Measurements from ENCODE around the gene FAM98C.
"Not testable (repeated sequence)": the region's sequence is repeated elsewhere in the genome, so short reads cannot be mapped to it uniquely, and the experiment has no call there.

The FAM98C gene

DNA sequence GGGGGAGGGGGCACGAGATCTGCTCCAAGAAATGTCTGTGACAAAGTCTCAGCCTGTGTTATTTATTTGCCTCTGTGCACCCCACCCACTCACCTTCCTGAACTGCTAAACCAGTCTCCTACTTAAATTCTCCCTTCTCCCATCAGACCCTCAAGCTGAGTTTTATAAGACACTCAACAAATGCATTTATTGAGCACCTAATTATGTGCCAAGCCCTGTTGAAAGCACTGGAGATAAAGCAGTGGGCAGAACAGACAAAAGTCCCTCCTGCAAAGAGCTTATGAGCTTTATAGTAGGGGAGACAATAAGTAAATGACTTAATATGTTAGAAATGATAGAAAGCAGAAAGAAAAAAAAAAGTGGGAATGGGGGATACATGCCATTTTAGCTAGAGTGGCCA is 3.4 kb upstream of the FAM98C start:
- no peak for DNase-seq

DNA sequence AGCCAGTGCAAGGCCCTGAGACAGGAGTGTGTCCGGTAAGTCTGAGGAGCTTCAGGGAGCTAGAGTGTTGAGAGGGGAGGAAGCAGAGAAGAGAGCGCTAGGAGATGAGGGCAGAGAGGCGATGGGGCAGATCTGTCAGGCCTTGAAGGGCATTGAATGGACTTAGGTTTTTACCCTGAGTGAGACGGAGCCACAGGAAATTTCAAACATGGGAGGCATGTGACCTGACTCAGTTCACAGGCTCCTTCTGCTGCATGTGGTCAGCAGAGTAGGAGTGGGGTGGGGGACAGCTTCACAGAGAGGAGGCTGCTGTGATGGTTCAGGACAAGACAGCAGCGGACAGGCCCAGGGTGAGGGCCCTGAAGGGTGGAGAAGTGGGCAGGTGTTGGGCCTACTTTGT is 2.5 kb upstream of the FAM98C start:
- DNase-seq: no peak

DNA sequence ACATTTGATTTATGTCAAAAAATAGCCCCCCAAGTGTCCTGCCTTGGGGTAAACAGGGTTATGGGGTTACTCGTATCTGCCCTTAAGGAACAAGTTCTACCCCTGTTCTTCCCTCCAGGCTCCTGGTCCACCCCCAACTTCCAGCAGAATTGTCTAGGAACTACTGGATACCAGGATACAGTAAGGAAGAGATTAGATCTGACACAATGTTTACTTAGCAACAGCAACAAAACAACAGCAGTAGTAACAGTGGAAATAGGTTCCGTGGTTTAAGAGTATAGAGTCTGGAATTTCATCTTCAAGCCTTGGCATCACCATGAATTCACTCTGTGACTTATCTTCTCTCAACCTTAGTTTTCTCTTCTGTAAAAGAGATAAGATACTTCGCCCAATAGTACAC is 1.7 kb upstream of the FAM98C start:
- no peak for DNase-seq

DNA sequence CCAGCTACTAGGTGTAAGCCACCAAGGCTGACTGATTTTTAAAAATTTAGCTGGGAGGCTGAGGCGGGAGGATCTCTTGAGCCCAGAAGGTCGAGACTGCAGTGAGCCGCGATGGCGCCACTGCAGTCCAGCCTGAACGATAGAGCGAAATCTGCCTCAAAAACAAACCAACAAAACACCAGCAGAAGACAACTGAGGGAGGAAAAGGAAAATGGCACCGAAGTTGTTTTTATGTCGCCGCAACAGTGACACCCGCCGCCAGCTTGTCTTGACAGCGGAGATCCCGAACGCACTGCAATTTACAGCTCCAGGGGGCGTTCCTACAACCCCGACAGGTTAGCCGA is 298 bp upstream of the FAM98C start:
- no peak for DNase-seq

DNA sequence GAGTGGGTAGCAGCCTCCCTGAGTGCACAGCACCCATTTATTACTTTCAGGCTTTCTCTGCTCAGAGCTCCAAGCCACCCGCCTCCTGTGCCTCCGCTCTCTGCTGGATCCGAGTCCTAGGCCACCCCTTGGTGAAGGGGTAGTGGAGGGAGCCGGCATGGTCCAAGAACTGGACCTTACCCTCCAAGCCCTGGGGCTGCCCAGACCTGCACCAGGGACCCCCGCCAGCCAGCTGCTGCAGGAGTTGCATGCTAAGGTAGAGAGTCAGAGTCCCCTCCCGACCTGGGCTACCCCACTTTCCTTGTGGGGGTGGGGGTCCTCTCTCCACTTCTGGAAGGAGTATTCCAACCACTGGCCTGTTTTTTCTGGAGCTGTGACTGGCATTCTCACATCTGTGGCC is 2.0 kb downstream of the FAM98C start:
- no peak for DNase-seq

DNA sequence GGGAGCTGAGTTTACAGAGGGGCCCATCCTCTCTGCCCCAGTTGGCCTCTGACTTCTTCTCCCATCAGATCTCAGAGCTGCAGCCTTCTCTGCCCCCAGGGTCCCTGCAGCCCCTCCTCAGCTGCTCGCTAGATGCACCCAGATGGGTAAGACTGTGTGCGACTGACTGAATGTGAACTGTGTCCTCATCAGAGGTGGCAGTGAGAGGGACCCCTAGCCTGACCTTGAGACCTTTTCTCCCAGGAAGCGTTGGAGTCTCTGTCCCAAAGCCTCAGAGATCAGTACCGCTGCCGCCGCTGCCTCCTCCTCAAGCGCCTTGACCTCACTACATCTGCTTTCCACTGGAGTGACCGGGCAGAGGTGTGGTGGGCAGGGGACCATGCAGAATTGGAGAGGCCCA is 2.4 kb downstream of the FAM98C start:
- no peak for DNase-seq

DNA sequence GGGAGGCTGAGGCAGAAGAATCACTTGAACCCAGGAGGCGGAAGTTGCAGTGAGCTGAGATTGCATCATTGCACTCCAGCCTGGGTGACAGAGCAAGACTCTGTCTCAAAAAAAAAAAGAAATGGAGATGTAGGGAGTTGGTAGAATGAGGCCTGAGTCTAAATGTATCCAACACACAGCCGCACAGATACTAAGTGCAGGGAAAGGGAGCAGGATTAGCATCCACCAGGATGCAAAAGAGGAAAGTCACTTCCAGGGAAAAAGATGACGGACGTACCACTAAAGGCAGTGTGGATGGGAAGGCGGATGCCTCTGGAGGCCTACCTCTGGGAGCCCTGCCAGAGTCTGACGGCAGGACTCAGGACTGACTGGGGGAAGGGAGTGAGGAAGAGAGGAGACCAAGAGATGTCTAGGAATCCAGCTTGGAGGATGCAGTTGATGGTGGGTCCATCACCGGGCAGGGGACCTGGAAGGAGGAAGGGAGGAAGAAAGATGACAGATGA is 6.8 kb downstream of the FAM98C start:
- DNase-seq: no peak

DNA sequence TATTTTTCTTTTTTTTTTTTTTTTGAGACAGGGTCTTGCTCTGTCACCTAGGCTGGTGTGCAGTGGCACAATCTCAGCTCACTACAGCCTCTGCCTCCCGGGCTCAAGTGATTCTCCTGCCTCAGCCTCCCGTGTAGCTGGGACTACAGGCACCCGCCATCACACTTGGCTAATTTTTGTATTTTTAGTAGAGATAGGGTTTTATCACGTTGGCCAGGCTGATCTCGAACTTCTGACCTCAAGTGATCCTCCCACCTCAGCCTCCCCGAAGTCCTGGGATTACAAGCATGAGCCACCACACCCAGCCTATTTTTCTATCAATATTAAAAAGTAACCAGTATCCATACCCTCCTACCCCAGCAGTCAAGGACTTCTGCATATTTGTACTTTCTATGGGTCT is 7.5 kb downstream of the FAM98C start:
- DNase-seq: not testable (repeated sequence)

DNA sequence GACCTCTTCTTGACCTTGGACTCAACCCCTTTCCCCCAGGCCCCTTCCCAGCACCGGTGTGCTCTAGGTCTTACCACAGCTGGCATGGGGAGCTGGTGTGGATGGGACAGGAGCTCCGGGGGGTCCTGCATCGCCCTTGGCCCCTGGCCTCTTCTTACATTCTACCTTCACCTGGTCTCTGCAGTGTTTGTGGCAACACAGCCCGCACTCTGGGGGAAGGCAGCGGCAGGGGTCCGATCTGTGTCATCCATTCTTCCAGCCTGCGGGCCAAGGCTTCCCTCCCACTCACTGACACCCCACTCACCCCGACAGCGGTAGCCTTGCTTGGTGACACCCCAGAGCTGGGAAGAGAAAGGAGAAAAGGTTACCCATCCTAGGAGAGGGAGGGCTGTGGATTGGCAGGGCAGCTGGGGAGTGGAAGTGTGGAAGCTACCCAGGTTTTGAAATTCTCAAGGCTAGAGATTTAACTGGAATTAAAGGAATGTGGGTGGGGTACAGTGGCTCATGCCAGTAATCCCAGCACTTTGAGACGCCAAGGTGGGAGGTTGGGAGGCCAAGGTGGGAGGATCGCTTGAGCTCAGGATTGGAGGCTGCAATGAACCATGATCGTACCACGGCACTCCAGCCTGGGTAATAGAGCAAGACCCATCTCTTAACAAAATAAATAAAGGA is 8.3 kb downstream of the FAM98C start:
- DNase-seq: no peak

DNA sequence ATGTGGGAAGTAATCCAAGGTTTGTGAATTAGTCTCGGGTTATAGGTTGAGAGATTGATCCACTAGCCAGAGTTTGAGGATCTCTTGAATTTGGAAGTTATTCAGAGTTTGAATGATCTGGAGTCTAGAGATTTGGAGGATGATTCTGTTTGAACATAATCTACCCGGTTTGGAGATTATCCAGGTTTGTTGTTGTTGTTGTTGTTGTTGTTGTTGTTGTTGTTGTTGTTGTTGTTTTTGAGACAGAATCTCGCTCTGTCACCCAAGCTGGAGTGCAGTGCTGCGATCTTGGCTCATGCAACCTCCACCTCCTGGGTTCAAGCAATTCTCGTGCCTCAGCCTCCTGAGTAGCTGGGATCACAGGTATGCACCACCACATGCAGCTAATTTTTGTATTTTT is 9.0 kb downstream of the FAM98C start:
- DNase-seq: not testable (repeated sequence)

DNA sequence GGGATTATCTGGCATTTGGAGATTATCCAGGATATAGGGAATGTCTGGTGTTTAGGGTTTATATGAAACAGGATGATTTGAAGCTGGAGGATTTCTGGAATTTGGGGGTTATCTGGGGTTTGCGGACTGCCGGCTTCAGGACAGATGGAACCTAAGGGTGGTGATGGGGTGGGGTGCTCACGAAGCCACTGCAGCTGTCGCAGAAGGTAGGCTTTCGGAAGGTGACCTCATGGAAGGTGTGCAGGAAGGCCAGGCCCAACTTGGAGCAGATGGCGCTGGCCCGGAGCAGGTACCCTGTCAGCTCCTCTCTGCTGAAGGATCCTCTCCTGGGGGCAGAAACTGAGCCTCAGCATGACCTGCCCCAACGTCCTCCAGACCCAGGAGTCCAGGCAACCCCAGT is 9.6 kb downstream of the FAM98C start:
- no peak for DNase-seq

DNA sequence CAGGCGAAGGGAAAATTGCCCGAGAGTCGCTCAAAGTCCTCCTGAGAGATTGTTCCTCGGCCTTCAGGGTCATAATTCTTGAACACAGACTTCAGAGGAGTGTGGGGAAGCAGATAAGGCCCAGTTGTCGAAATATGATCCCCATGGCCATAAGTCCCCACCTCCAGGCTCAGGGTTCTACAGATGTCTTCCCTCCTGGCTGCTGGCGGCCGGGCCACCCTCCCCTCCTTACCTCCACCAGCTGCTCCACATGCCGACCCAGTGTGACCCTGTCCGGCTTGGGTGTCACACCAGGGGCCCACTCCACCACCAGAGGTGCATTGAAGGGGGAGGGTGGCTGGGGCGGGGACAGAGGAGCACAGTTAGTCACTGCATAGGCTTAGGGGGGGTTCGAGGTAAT is 10.1 kb downstream of the FAM98C start:
- no peak for DNase-seq

DNA sequence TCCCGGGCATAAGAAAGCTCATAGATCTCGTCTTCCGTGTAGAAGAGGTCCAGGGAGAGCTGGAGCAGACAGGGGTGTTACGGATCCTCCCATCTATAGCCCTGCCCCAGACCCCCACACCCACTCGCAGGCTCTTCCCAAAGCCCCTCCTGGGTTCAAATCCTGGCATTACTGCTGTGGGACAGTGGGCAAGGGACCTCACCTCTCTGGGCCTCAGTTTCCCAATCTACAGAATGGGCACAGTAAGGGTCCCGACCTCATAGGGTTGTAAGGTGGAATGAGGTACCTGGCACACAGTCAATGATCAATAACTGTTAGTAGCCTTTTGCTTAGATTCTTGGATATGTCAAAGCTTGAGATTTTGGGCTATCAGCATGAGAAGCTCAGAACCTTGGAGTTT is 10.5 kb downstream of the FAM98C start:
- no peak for DNase-seq

DNA sequence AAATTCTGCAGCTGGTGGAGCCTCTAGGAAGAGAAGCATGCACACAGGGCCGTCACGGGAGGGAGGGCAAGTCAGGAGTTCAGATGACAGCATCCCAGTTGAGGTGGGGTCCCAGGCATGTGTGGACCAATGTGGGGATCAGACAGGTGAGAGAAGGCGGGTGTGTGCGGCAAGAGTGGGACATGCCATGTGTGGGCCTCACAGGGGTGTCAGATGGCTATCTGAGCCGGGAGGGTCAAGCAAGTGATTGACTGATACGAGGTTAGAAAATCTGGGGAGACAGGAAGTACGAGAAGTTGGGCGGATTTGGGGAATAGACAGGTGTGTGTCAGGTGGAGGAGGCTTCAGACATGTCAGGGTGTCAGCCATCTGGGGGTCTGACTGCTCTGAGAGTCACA is 14.3 kb downstream of the FAM98C start:
- DNase-seq: no peak

DNA sequence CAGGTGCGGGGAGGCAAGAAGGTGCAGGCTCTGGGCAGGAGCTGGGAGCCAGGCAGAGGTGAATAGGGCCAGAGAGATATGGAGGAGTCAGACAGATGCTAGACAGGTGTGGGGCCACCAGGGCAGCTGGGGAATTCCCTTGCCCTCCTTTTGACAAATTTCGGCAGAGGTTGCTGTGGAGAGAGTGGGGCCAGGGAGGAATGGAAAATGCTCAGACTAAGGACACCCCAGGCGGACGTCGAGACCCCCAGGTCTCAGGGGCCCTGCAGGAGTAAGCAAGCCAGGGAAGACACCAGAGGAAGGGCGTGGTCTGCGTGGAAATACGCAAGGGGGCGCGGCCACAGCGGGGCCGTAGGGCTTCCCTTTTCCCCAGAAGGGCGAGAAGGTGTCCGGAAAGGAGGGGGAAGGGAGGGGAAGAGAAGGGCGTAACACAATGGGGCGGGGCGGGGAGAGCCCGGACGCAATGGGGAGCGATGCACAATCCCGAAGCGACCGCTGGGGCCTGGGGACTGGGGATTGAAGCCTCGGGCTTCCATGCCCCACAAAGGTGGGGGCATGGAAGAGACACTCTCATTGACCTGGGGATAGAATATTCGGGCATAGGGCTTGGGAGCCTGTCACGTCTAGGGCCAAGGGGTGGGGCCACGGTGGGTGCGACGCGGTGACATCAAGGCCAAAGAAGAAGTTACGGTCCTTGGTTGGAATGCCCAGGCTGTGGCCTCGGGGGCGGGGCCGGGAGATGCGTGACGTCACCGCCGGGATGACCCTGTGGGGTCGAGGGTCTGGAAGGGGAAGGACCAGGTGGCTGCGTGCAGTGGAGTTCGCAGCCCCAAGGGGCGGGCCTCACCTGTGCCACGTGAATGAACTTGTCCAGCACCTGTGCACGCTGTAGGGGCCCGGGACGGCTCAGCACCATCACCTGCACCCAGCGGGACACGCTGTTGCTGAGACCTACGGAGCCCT is 14.9 kb downstream of the FAM98C start:
- peak; percentile 74 for DNase-seq

DNA sequence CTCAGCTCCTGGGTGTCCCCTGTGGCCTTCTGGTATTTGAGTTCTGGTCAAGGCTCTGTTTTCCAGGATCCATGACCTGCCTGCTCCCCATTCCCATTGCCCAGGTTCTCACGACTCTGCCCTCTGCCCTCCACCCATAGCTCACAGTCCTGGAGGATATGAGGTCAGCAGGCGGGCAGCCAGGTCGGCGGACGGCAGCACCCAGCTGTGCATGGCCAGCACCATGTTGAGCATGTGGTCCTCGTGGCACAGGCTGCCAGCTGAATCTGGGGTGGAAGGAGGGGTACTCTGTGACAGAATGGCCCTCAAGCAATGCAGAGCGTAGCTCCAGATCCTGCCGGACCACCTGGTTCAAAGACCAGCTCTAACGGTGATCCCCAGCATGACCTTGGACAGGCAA is 18.0 kb downstream of the FAM98C start:
- DNase-seq: no peak

DNA sequence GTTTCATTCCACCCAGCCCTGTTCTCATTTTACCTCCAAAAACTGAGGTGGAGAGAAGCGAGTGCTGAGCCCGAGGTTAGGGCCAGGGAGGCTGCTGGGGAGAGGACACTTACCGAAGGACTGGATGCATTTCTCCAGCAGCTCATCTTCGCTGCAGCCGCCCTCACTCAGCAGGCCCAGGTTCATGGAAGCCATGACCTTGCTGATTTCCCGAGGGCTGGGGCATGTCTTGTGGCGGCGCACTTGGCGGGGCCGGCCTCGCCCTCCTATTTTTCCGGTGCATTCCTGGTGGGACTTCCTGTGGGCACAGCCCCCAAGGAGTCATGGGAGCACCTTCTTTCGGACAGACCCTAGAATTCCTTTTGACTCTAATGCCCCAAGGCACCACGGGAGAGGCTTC is 19.0 kb downstream of the FAM98C start:
- no peak for DNase-seq

DNA sequence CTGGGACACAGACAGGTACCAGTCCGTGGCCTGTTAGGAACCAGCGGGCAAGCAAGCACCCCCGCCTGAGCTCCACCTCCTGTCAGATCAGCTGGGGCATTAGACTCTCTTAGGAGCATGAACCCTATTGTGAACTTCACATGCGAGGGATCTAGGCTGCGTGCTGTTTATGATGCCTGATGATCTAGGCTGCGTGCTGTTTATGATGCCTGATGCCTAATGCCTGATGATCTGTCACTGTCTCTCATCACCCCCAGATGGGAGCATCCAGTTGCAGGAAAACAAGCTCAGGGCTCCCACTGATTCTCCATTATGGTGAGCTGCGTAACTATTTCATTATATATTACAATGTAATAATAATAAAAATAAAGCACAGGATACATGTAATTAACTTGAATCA is 19.5 kb downstream of the FAM98C start:
- DNase-seq: no peak

DNA sequence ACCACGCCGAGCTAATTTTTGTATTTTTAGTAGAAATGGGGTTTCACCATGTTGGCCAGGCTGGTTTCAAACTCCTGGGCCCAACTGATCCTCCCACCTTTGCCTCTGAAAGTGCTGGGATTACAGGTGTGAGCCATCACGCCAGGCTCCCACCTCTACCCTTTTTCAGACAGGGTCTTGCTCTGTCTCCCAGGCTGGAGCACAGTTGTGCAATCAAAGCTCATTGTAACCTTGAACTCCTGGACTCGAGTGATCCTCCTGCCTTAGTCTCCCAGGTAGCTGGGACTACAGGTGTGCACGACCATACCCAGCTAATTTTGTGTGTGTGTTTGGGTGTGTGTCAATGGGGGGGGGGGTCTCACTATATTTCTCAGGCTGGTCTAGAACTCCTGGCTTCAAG is 21.4 kb downstream of the FAM98C start:
- DNase-seq: no peak

DNA sequence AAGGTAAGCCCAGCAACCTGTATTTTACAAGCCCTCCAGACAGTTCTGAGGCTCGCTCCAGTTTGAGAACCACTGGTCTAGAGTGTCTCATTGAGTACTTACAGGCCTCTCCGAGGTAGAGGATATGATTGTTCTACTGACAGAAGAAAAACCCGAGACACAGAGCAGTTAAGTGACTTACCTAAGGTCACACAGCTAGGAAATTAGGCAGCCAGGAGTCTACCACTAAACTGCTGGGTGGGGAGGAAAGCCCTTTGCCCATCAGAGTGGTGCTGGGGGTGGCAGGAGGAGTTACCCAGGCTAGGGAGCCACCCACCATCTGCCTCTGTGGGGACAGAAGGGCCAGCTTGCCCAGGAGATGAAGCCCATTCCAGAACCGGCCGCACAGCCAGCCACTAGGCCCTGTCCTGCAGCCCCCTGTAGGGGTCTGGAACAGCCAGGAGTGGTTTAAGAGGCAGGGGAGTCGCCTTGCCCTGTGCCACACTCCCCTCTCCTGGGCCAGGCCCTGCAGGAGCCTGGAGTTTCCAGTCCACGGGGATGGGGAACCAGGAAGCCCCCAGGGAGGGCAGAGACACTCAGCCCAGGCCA is 22.4 kb downstream of the FAM98C start:
- no peak for DNase-seq

DNA sequence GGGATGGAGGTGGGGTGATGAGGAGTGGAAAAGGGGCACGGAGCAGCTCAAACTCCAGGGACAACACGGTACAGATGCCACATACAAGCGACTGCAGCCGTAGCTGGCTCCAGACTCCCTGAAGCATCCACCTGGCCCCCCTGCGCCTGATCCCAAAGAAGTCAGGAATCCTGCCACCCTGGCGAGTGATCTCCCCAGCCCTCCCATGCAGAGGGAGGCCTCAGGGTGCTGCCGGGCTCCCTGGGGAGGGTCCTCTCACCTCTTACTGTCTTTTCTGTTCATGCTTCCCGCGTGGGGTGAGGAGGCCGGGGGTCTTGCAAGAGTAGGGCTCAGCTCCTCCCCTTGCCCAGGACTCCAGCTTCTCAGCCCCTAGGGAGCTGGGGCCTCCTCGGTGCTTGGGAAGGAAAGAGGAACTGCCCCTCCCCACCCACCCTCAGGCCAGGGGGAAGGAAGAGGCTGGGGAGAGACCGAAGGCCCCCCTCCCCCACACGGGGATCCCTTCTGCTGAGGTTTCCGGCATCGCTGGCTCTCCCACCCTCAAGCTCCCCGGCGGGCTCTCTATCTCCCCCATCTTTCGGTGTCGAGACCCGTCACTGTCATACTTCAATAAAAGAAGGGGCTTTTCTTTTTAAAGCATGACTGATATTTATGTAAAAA is 23.0 kb downstream of the FAM98C start, which contains the start of gene RASGRP4:
RASGRP4 (minus strand) TSS at position 410 of the 657 bp plus-strand sequence; CDS start at position 282, 128 bp downstream.
- peak; percentile 41 for DNase-seq

DNA sequence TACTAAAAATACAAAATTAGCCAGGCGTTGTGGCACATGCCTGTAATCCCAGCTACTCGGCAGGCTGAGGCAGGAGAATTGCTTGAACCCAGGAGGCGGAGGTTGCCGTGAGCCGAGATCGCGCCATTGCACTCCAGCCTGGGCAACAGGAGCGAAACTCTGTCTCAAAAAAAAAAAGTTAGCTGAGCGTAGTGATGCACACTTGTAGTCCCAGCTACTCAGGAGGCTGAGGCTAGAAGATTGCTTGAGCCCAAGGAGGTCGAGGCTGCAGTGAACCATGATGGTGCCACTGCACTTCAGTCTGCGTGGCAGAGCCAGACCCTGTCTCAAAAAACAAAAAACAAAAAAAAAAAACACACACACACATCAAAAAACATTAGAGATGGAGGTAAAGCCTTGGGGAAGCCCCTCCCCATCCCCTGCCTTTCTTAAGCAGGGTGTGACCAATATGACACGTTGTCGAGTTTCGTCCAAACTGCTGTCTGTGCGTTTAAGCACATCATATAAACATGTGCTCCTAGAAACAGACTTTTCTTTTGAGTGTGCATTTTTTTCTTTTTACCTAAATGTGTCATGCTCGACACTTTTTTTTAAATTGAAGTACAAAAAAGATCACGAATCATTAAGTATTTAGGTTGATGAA is 24.3 kb downstream of the FAM98C start:
- peak; percentile 42 for DNase-seq
